ENCODE data around the gene C1QTNF7. TPM values are rescaled to one million over a fixed set of nuclear protein-coding genes. Genes with fewer than 3 reads are reported as not detected.

The C1QTNF7 gene
- polyA plus RNA-seq, 4 donors, result 0.54 to 1.8 (median 0.84) TPM; not detected in 1

- DNase-seq (no peak), FAIRE-seq (no peak)
- Histone ChIP-seq H3K27me3 (ENCODE audit: control insufficient read depth in 3 of 3, insufficient read depth in 3 of 3, low read length in 3 of 3) (no peaks in the 10 kb centered on the region), H3K4me1 (ENCODE audit: control insufficient read depth in 3 of 3, insufficient read depth in 2 of 3, low read depth in 1 of 3, low read length in 2 of 3) (no peaks in the 10 kb centered on the region), H3K36me3 (ENCODE audit: control insufficient read depth in 3 of 3, insufficient read depth in 2 of 3, low read depth in 1 of 3, low read length in 3 of 3) (peaks cover 0 to 11% (median 2%) of the 10 kb centered on the region in 3 donors), H3K27ac (ENCODE audit: low read depth in 1 of 3, low read length in 2 of 3) (no peak overlapping the region), H3K9me3 (ENCODE audit: control insufficient read depth in 2 of 2, insufficient read depth in 1 of 2, low read depth in 1 of 2, low read length in 1 of 2) (peaks cover 1 to 11% of the 10 kb centered on the region in 2 donors), H3K4me3 (ENCODE audit: low read depth in 1 of 3, low read length in 3 of 3) (no peak overlapping the region)
Measured at GRCh38 chr4:15493411-15493810, 65.6 kb downstream of the C1QTNF7 start.

GRCh38 chr4:15495621-15496020 lies 67.8 kb downstream of the C1QTNF7 start:
- no peak overlapping the region for H3K27ac ChIP-seq (ENCODE audit: low read depth in 1 of 3, low read length in 2 of 3)
- FAIRE-seq (no peak), DNase-seq (no peak)
- no peak overlapping the region for H3K4me3 ChIP-seq (ENCODE audit: low read depth in 1 of 3, low read length in 3 of 3)
- H3K4me1 ChIP-seq (ENCODE audit: control insufficient read depth in 3 of 3, insufficient read depth in 2 of 3, low read depth in 1 of 3, low read length in 2 of 3), result no peaks in the 10 kb centered on the region
- H3K27me3 ChIP-seq (ENCODE audit: control insufficient read depth in 3 of 3, insufficient read depth in 3 of 3, low read length in 3 of 3), result no peaks in the 10 kb centered on the region
- 77 to 93% (median 88%) methylated on average over 1 of the region's 1 CpG for WGBS, 3 donors
- H3K9me3 ChIP-seq (ENCODE audit: control insufficient read depth in 2 of 2, insufficient read depth in 1 of 2, low read depth in 1 of 2, low read length in 1 of 2), result peaks cover 0 to 8% of the 10 kb centered on the region in 2 donors
- peaks cover 0 to 7% (median 0%) of the 10 kb centered on the region in 3 donors for H3K36me3 ChIP-seq (ENCODE audit: control insufficient read depth in 3 of 3, insufficient read depth in 2 of 3, low read depth in 1 of 3, low read length in 3 of 3)

Other genes starting within 250 kb of the C1QTNF7 start
- 10 to 100 TPM in 1 of 4 donors, 1 to 10 TPM in 3; 1.6 to 13.6 (median 5.5) TPM for gene CC2D2A, start 41.8 kb downstream of the C1QTNF7 start, polyA plus RNA-seq
- 10 to 100 TPM; 38.4 to 63.6 (median 53.6) TPM for gene FBXL5, start 227.3 kb downstream of the C1QTNF7 start, polyA plus RNA-seq

All from small intestine (tissue), 7 donors.